Gastrocnemius medialis (tissue), 4 donors: ENCODE measurements around the gene SELENOI. TPM values are rescaled to one million over a fixed set of nuclear protein-coding genes. Genes with fewer than 3 reads are reported as not detected.

Experiments
- ATAC-seq, 2 donors: fragments of 150-250 bp; one replicate each; pipeline ENCODE4 v1.9.1; 2016
- DNase-seq, 2 donors: peaks; one replicate each; pipeline ENCODE4 v3.0.0-alpha.2; 2019
- H3K27ac ChIP-seq, 4 donors: fragments of 200-600 bp; sonication (generic); 1 replicate in 1 of 4; 2 replicates in 3 of 4; pipeline ENCODE4 v1.5.1; 2016 to 2018; ENCODE audit warnings: mild to moderate bottlenecking in 2 of 4, moderate library complexity in 1 of 4
- H3K27me3 ChIP-seq, 3 donors: fragments of 200-600 bp; sonication (generic) in 2 of 3; 1 replicate in 1 of 3; 2 replicates in 2 of 3; pipeline versions ENCODE4 v1.5.1 to v1.6.0; 2016 to 2019; ENCODE audit warnings: mild to moderate bottlenecking in 1 of 3, moderate library complexity in 1 of 3
- H3K36me3 ChIP-seq, 2 donors: fragments of 200-600 bp; sonication (generic) in 1 of 2; one replicate each; pipeline ENCODE4 v1.5.1; 2017 to 2018
- H3K4me1 ChIP-seq, 2 donors: fragments of 200-600 bp; sonication (generic) in 1 of 2; one replicate each; pipeline ENCODE4 v1.5.1; 2016 to 2017; ENCODE audit warnings: mild to moderate bottlenecking in 2 of 2
- H3K4me3 ChIP-seq, 4 donors: fragments of 200-600 bp; sonication (generic) in 3 of 4; 1 replicate in 1 of 4; 2 replicates in 3 of 4; pipeline ENCODE4 v1.5.1; 2016 to 2019; ENCODE audit warnings: mild to moderate bottlenecking in 2 of 4
- H3K9me3 ChIP-seq, 3 donors: fragments of 200-600 bp; sonication (generic) in 2 of 3; 1 replicate in 1 of 3; 2 replicates in 2 of 3; pipeline ENCODE4 v1.5.1; 2016 to 2019
- CTCF ChIP-seq, 5 experiments: fragments of 450-650 bp in 3 of 5; fragments of 200-600 bp in 2 of 5; sonication (generic) in 2 of 5; IDR thresholded peaks in 4 of 5; conservative IDR thresholded peaks in 1 of 5; 1 replicate in 4 of 5; 2 replicates in 1 of 5; pipeline ENCODE4 v1.5.1; 2016 to 2019; ENCODE audit warnings: antibody characterized with exemption in 5 of 5, mild to moderate bottlenecking in 3 of 5, moderate library complexity in 3 of 5
- POLR2A ChIP-seq, 2 donors: fragments of 450-650 bp; IDR thresholded peaks; one replicate each; pipeline ENCODE4 v1.6.1; 2017; ENCODE audit warnings: antibody characterized with exemption in 2 of 2, mild to moderate bottlenecking in 2 of 2, moderate library complexity in 2 of 2
- in situ Hi-C, 4 donors: fragments of 200-750 bp; cut with MboI; loops; one replicate each; pipeline versions ENCODE4 v1.15.0 to v1.8.0; 2017; ENCODE audit warnings: low sequenced_read_pairs in 4 of 4
- intact Hi-C: fragments of 100-400 bp; cut with DNase I; formaldehyde crosslinking; loops from one replicate; pipeline ENCODE4 v1.15.1; 2023; ENCODE audit warnings: low total_unique reads
- total RNA-seq, 4 donors: library from RNA; depleted of rRNA; stranded (reverse); fragments of >200 nt; gene quantifications; one replicate each; pipeline versions ENCODE4 v1.1.0 to v1.2.3, GENCODE V29; 2016

SELENOI gene
- total RNA-seq, 4 donors from 2014 or later: 8.5 to 30.6 (median 17.0) TPM

- no peak for TF ChIP-seq POLR2A (IDR thresholded peaks at IDR 0.05)
- TF ChIP-seq CTCF (IDR thresholded peaks at IDR 0.05 in 4 of 5, conservative IDR thresholded peaks at IDR 0.05 in 1 of 5): no peak
- H3K4me3 ChIP-seq: no peak overlapping the region
- H3K9me3 ChIP-seq: no peaks in the 10 kb centered on the region
- no peaks in the 10 kb centered on the region for H3K36me3 ChIP-seq
- H3K4me1 ChIP-seq: no peaks in the 10 kb centered on the region
- intact Hi-C loops: no loop called here
- no peak overlapping the region for H3K27ac ChIP-seq
- ATAC-seq (no peak), DNase-seq (no peak)
- in situ Hi-C loops: no loop called here
- no peaks in the 10 kb centered on the region for H3K27me3 ChIP-seq
Observed at GRCh38 chr2:26414311-26414710, 68.4 kb downstream of the SELENOI start.

DNA sequence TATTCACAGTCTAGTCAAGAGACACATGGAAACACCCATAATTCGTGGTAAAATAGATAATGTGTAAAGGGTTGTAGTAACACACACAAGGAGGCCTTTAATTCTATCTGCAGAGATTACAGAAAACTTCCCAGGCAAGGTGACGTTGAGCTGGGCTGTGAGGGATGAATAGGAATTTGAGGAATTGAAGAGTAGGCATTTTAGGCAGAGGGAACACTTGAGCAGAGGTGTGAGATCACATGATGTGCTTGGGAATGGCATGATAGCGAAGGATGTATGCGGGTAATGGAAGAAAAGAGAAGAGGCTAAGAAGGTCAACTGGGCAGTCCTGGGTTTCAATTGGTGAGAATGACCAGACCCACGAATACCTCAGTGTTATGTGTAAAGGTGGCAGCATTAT lies 76.0 kb downstream of the SELENOI start:
- no peaks in the 10 kb centered on the region for H3K36me3 ChIP-seq
- H3K4me3 ChIP-seq: no peak overlapping the region
- no peaks in the 10 kb centered on the region for H3K9me3 ChIP-seq
- no peak for DNase-seq
- H3K27ac ChIP-seq: no peak overlapping the region
- TF ChIP-seq CTCF (IDR thresholded peaks at IDR 0.05 in 4 of 5, conservative IDR thresholded peaks at IDR 0.05 in 1 of 5): no peak
- TF ChIP-seq POLR2A (IDR thresholded peaks at IDR 0.05): no peak
- ATAC-seq: no peak
- intact Hi-C loops: no loop called here
- in situ Hi-C loops: no loop called here
- H3K27me3 ChIP-seq: no peaks in the 10 kb centered on the region
- no peaks in the 10 kb centered on the region for H3K4me1 ChIP-seq

- TF ChIP-seq CTCF (IDR thresholded peaks at IDR 0.05 in 4 of 5, conservative IDR thresholded peaks at IDR 0.05 in 1 of 5) (no peak), POLR2A (IDR thresholded peaks at IDR 0.05) (no peak)
- no peaks in the 10 kb centered on the region for H3K9me3 ChIP-seq
- H3K4me3 ChIP-seq: no peak overlapping the region
- intact Hi-C loops: no loop called here
- in situ Hi-C loops: no loop called here
- ATAC-seq: no peak
- H3K4me1 ChIP-seq: no peaks in the 10 kb centered on the region
- H3K36me3 ChIP-seq: no peaks in the 10 kb centered on the region
- DNase-seq: no peak
- no peak overlapping the region for H3K27ac ChIP-seq
- H3K27me3 ChIP-seq: no peaks in the 10 kb centered on the region
Observed at GRCh38 chr2:26422947-26423629, 77.1 kb downstream of the SELENOI start.

GRCh38 chr2:26423750-26424149 lies 77.8 kb downstream of the SELENOI start:
- intact Hi-C loops (no loop called here), in situ Hi-C loops (no loop called here)
- TF ChIP-seq POLR2A (IDR thresholded peaks at IDR 0.05): no peak
- TF ChIP-seq CTCF (IDR thresholded peaks at IDR 0.05 in 4 of 5, conservative IDR thresholded peaks at IDR 0.05 in 1 of 5): no peak
- ATAC-seq (no peak), DNase-seq (no peak)
- H3K9me3 ChIP-seq: no peaks in the 10 kb centered on the region
- H3K27ac ChIP-seq: no peak overlapping the region
- no peak overlapping the region for H3K4me3 ChIP-seq
- H3K27me3 ChIP-seq: no peaks in the 10 kb centered on the region
- H3K36me3 ChIP-seq: no peaks in the 10 kb centered on the region
- H3K4me1 ChIP-seq: no peaks in the 10 kb centered on the region

- Histone ChIP-seq H3K27ac (no peak overlapping the region), H3K36me3 (no peaks in the 10 kb centered on the region), H3K4me1 (no peaks in the 10 kb centered on the region), H3K9me3 (no peaks in the 10 kb centered on the region), H3K27me3 (no peaks in the 10 kb centered on the region), H3K4me3 (no peak overlapping the region)
- intact Hi-C loops (no loop called here), in situ Hi-C loops (no loop called here)
- no peak for ATAC-seq
- DNase-seq: no peak
- TF ChIP-seq CTCF (IDR thresholded peaks at IDR 0.05 in 4 of 5, conservative IDR thresholded peaks at IDR 0.05 in 1 of 5): no peak
- no peak for TF ChIP-seq POLR2A (IDR thresholded peaks at IDR 0.05)
Observed at GRCh38 chr2:26424221-26424620, 78.3 kb downstream of the SELENOI start.
